ENCODE data around the gene E4F1. TPM values are rescaled to one million over a fixed set of nuclear protein-coding genes. Genes with fewer than 3 reads are reported as not detected.
A peak's percentile ranks its signal among the peaks of the same experiment; 100 is the strongest.

The E4F1 gene
- 30.9 and 31.5 TPM in 2 replicates for total RNA-seq

GRCh38 chr16:2223221-2223941 lies at the start of gene E4F1:
TSS of gene E4F1 (plus strand) at chr16:2223591. CDS start at chr16:2223614, 23 bp downstream.
- TF ChIP-seq, protein P1, sequence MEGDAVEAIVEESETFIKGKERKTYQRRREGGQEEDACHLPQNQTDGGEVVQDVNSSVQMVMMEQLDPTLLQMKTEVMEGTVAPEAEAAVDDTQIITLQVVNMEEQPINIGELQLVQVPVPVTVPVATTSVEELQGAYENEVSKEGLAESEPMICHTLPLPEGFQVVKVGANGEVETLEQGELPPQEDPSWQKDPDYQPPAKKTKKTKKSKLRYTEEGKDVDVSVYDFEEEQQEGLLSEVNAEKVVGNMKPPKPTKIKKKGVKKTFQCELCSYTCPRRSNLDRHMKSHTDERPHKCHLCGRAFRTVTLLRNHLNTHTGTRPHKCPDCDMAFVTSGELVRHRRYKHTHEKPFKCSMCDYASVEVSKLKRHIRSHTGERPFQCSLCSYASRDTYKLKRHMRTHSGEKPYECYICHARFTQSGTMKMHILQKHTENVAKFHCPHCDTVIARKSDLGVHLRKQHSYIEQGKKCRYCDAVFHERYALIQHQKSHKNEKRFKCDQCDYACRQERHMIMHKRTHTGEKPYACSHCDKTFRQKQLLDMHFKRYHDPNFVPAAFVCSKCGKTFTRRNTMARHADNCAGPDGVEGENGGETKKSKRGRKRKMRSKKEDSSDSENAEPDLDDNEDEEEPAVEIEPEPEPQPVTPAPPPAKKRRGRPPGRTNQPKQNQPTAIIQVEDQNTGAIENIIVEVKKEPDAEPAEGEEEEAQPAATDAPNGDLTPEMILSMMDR (IDR thresholded peaks at IDR 0.05; ENCODE audit: extremely low read depth, low read depth, low read length), result no peak
- Histone ChIP-seq H3K36me3 (ENCODE audit: insufficient read depth, low read length) (peaks cover 4% of the 10 kb centered on the region), H3K4me2 (ENCODE audit: insufficient read depth, low read length) (peak within 1 kb of the TSS; percentile 88), H3K27ac (ENCODE audit: low read depth, low read length) (peak within 1 kb of the TSS; percentile 72), H3K9me3 (ENCODE audit: low read depth, low read length) (no peaks in the 10 kb centered on the region), H2AFZ (ENCODE audit: low read length) (peak within 1 kb of the TSS; percentile 96), H3K27me3 (ENCODE audit: insufficient read depth, low read length) (no peaks in the 10 kb centered on the region), H4K20me1 (ENCODE audit: insufficient read depth, low read length) (peaks cover 35% of the 10 kb centered on the region), H3K4me3 (ENCODE audit: insufficient read depth, low read length) (peak within 1 kb of the TSS; percentile 94), H3K79me2 (ENCODE audit: insufficient read depth, low read length) (peaks cover 47% of the 10 kb centered on the region), H3K4me1 (ENCODE audit: insufficient read depth, low read length) (peaks cover 14% of the 10 kb centered on the region)
- peak; percentile 100 for DNase-seq (ENCODE audit: insufficient read length, low spot score, missing footprints)

DNA sequence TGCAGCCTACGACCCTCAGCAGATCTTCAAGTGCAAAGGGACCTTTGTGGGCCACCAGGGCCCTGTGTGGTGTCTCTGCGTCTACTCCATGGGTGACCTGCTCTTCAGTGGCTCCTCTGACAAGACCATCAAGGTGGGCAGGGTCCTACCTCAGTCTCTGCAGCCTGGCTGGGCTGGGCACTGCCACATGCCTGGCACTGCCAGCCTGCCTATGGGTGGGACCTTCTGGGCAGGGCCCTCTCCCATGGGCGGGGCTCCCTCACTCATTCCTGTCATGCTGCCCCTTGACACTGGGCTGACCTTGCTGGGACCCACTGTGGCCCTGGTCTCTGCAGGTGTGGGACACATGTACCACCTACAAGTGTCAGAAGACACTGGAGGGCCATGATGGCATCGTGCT lies 49.5 kb upstream of the E4F1 start:
- Histone ChIP-seq H3K9me3 (ENCODE audit: low read depth, low read length) (no peaks in the 10 kb centered on the region), H3K27ac (ENCODE audit: low read depth, low read length) (no peak overlapping the region), H4K20me1 (ENCODE audit: insufficient read depth, low read length) (peaks cover 11% of the 10 kb centered on the region)

DNA sequence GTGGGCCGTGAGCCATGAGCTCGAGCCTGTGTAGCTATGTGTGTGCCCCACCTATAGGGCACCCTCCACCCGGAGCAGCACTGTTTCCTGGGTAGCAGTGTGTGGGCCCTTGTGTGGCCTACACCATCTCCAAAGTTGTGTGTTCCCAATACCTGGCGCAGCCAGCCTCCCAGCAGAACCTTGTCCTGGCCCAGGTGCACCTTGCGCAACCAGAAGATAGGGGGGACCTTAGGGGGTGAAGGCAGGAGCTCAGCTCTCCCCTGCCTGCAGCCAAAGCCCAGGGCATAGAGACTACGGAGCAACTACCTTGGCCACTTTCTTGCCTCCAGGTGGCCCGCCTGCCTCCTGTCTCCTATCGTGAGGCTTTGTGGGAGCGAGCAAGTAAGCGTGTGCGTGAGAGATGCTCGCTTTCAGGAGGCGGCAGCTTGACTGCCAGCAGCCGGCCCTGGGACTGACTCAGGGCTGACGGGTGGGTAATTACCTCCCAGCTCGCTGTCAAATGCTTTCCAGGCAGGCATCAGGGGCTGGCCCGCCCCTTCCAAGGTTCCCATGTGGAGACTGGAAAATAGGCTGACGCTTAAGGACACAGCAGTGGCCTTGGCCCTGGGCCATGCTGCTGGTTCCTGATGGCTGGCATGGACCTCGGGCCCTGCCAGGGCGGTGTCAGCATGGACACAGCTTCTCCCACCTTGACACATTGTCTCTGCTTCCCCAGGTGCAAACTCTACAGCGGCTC lies 48.8 kb upstream of the E4F1 start:
- no peaks in the 10 kb centered on the region for H3K9me3 ChIP-seq (ENCODE audit: low read depth, low read length)
- no peaks in the 10 kb centered on the region for H3K79me2 ChIP-seq (ENCODE audit: insufficient read depth, low read length)
- H3K27me3 ChIP-seq (ENCODE audit: insufficient read depth, low read length), result no peaks in the 10 kb centered on the region
- DNase-seq (ENCODE audit: insufficient read length, low spot score, missing footprints), result no peak
- H4K20me1 ChIP-seq (ENCODE audit: insufficient read depth, low read length), result peaks cover 8% of the 10 kb centered on the region
- TF ChIP-seq, protein P1 (IDR thresholded peaks at IDR 0.05; ENCODE audit: extremely low read depth, low read depth, low read length), result no peak
- H2AFZ ChIP-seq (ENCODE audit: low read length), result no peak overlapping the region
- H3K4me2 ChIP-seq (ENCODE audit: insufficient read depth, low read length), result no peak overlapping the region
- peaks cover 42% of the 10 kb centered on the region for H3K36me3 ChIP-seq (ENCODE audit: insufficient read depth, low read length)
- H3K4me3 ChIP-seq (ENCODE audit: insufficient read depth, low read length), result no peak overlapping the region
- no peak overlapping the region for H3K27ac ChIP-seq (ENCODE audit: low read depth, low read length)
- H3K4me1 ChIP-seq (ENCODE audit: insufficient read depth, low read length), result no peaks in the 10 kb centered on the region

More for the DNA sequence above, 49.5 kb upstream of the E4F1 start:
- Histone ChIP-seq H3K36me3 (ENCODE audit: insufficient read depth, low read length) (peaks cover 42% of the 10 kb centered on the region), H3K4me2 (ENCODE audit: insufficient read depth, low read length) (no peak overlapping the region), H3K79me2 (ENCODE audit: insufficient read depth, low read length) (no peaks in the 10 kb centered on the region), H3K4me1 (ENCODE audit: insufficient read depth, low read length) (no peaks in the 10 kb centered on the region), H3K27me3 (ENCODE audit: insufficient read depth, low read length) (no peaks in the 10 kb centered on the region), H3K4me3 (ENCODE audit: insufficient read depth, low read length) (no peak overlapping the region), H2AFZ (ENCODE audit: low read length) (no peak overlapping the region)
- no peak for DNase-seq (ENCODE audit: insufficient read length, low spot score, missing footprints)
- TF ChIP-seq, protein P1 (IDR thresholded peaks at IDR 0.05; ENCODE audit: extremely low read depth, low read depth, low read length), result no peak

GRCh38 chr16:2175454-2175853 lies 47.9 kb upstream of the E4F1 start:
- Histone ChIP-seq H3K4me1 (ENCODE audit: insufficient read depth, low read length) (no peaks in the 10 kb centered on the region), H3K4me3 (ENCODE audit: insufficient read depth, low read length) (no peak overlapping the region), H3K27ac (ENCODE audit: low read depth, low read length) (no peak overlapping the region), H3K4me2 (ENCODE audit: insufficient read depth, low read length) (no peak overlapping the region), H3K9me3 (ENCODE audit: low read depth, low read length) (no peaks in the 10 kb centered on the region), H3K79me2 (ENCODE audit: insufficient read depth, low read length) (no peaks in the 10 kb centered on the region), H4K20me1 (ENCODE audit: insufficient read depth, low read length) (peaks cover 8% of the 10 kb centered on the region), H3K27me3 (ENCODE audit: insufficient read depth, low read length) (no peaks in the 10 kb centered on the region), H3K36me3 (ENCODE audit: insufficient read depth, low read length) (peaks cover 42% of the 10 kb centered on the region), H2AFZ (ENCODE audit: low read length) (no peak overlapping the region)
- no peak for DNase-seq (ENCODE audit: insufficient read length, low spot score, missing footprints)
- TF ChIP-seq, protein P1 (IDR thresholded peaks at IDR 0.05; ENCODE audit: extremely low read depth, low read depth, low read length), result no peak

Data from osteoblast (primary cell).